Suppressor macrophage (primary cell): ENCODE data around the gene DAZAP1.
A peak's percentile ranks its signal among the peaks of the same experiment; 100 is the strongest.

Experiments used
- DNase-seq, 4 experiments: peaks; one replicate each; pipeline ENCODE4 v3.0.0-alpha.2; 2020 to 2022

The DAZAP1 gene

GRCh38 chr19:1426736-1427135 is 19.4 kb downstream of the DAZAP1 start:
- DNase-seq, result no peak

GRCh38 chr19:1427221-1427920 is 20.0 kb downstream of the DAZAP1 start:
- no peak for DNase-seq

GRCh38 chr19:1428738-1429391 is 21.5 kb downstream of the DAZAP1 start:
- DNase-seq, result no peak

GRCh38 chr19:1429750-1430149 is 22.4 kb downstream of the DAZAP1 start:
- no peak for DNase-seq

GRCh38 chr19:1430246-1430645 is 22.9 kb downstream of the DAZAP1 start:
- DNase-seq, result no peak

GRCh38 chr19:1431759-1432506 is 24.5 kb downstream of the DAZAP1 start:
- DNase-seq, result no peak

- DNase-seq, result no peak
Measured at GRCh38 chr19:1432507-1432887, 25.1 kb downstream of the DAZAP1 start.

GRCh38 chr19:1433119-1434039 is 26.0 kb downstream of the DAZAP1 start:
- no peak for DNase-seq

- DNase-seq, result no peak
Measured at GRCh38 chr19:1434040-1434366, 26.6 kb downstream of the DAZAP1 start.

GRCh38 chr19:1434577-1435060 is 27.2 kb downstream of the DAZAP1 start:
- DNase-seq, result no peak

- DNase-seq, result no peak
Measured at GRCh38 chr19:1435378-1435989, 28.1 kb downstream of the DAZAP1 start.

GRCh38 chr19:1437609-1438008 is 30.2 kb downstream of the DAZAP1 start:
- DNase-seq, result no peak

GRCh38 chr19:1438035-1438932 is 30.9 kb downstream of the DAZAP1 start, which contains the start of gene RPS15:
TSS of gene RPS15 (plus strand) at chr19:1438396. CDS start at chr19:1438426, 30 bp downstream.
- peak; percentile 97 to 99 (median 98) for DNase-seq

- no peak for DNase-seq
Measured at GRCh38 chr19:1438933-1439354, 31.6 kb downstream of the DAZAP1 start.

GRCh38 chr19:1439525-1440417 is 32.4 kb downstream of the DAZAP1 start:
- DNase-seq, result peak in 2 of 4 experiments; percentile 31 to 32

- no peak for DNase-seq
Measured at GRCh38 chr19:1440418-1440801, 33.0 kb downstream of the DAZAP1 start.

- no peak for DNase-seq
Measured at GRCh38 chr19:1441022-1441426, 33.6 kb downstream of the DAZAP1 start.

- DNase-seq, result no peak
Measured at GRCh38 chr19:1441677-1442438, 34.5 kb downstream of the DAZAP1 start.
